SH-SY5Y (cell line): Measurements from ENCODE around the gene GRIK2.

Experiments
- GATA2 ChIP-seq: IDR thresholded peaks from 2 replicates; pipeline ENCODE4 v1.6.1; 2011; ENCODE audit warnings: mild to moderate bottlenecking, low read depth, low read length
- GATA3 ChIP-seq: IDR thresholded peaks from 2 replicates; pipeline ENCODE4 v1.6.1; 2011; ENCODE audit warnings: low read depth, mild to moderate bottlenecking, low read length, moderate library complexity

GRIK2 gene

DNA sequence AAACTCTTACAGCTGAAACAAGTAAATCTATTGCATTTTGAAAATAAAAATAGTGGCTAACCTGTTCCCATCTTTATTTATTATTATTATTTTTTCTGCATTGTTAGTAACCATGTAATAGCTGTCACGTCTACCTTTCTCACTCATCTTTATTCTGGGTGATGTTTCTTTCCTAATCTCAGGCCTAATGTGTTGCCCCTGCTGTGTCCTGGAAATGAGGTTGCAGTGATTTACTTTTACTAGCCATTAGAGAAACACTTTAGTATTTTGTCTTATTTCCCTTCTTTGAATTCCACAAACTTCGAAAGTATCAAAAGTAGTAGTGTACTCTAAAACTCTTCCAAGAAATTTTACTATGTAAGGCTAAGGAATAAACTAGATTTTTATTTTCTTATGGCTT is 546.9 kb downstream of the GRIK2 start:
- TF ChIP-seq GATA3, result no peak
- no peak for TF ChIP-seq GATA2

GRCh38 chr6:101956961-101957360 is 563.5 kb downstream of the GRIK2 start:
- no peak for TF ChIP-seq GATA2
- no peak for TF ChIP-seq GATA3

GRCh38 chr6:101961357-101961756 is 567.8 kb downstream of the GRIK2 start:
- TF ChIP-seq GATA3 (no peak), GATA2 (no peak)

GRCh38 chr6:101980924-101981323 is 587.4 kb downstream of the GRIK2 start:
- no peak for TF ChIP-seq GATA3
- no peak for TF ChIP-seq GATA2

DNA sequence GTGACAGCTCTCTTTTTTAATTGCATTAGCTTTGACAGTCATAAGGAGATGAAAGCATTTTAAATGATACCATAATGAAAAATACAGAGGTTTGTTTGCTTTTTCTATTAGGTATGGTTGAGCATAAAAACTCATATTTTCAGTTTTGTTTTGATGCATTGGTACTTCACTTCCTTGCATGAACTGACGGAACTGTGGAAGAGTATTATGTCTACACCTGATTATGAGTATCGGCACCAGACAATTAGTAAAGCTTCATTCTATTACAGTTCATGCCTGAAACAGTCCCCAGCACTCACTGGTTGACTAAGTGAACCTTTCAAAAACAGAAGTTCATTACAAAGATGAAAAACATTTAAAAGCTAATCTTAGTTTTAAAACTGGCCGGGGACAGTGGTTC is 593.0 kb downstream of the GRIK2 start:
- no peak for TF ChIP-seq GATA2
- no peak for TF ChIP-seq GATA3

- TF ChIP-seq GATA2 (no peak), GATA3 (no peak)
Observed at GRCh38 chr6:101992286-101992685, 598.8 kb downstream of the GRIK2 start.

DNA sequence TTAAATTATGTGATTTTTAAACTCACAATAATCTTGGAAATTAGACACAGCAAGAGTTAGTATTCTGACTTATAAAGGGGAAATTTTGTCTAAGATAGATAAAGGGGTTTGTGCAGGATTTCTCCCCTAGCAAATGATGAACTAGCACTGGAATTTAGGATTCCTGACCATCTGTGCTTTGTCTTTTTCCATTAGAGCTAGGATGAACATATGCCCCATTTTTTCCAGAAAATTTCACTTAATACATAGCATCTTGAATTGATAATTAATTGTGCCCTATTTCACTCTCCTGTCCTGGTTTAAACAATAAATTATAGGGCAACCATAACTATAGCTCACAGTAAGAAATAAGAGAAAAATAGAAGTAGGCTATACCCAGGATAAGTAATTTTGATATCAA is 601.0 kb downstream of the GRIK2 start:
- TF ChIP-seq GATA3 (no peak), GATA2 (no peak)

DNA sequence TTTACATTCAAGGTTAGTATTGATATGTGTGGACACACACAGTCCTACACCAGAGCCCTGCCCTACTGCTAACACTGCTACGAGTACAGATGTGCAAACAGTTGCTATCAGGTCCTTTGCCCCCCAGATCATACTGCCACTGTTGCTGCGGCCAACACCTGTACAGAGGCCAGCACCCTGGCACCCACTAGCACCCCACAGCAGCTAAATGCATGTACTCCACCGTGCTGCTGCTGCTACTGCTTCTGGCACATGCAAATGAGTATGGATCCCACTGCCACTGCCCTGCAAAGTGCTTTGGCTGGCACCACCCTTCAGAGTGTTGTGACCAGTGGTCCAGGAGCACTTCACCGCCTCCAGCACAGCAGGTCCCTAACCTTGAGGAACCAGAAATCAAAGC is 621.9 kb downstream of the GRIK2 start:
- TF ChIP-seq GATA3 (no peak), GATA2 (no peak)

DNA sequence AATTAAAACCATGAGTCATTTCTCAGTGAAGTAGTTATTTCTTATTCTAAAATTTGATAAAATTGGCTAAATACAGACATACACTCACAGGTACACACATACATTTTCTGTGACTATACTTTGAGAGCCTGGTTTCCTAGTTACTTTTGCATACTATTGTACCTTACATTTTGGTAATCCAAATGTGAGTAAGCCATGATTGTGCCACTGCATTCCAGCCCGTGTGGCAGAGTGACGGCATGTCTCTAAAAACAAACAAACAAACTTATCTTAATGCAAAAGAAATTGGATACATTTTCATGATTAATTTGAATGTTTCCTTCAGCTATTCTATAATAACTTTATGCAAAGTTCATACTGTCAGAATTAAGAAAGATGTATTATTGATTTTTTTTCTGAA is 628.8 kb downstream of the GRIK2 start:
- TF ChIP-seq GATA2 (no peak), GATA3 (no peak)

- no peak for TF ChIP-seq GATA2
- no peak for TF ChIP-seq GATA3
Observed at GRCh38 chr6:102022803-102023202, 629.3 kb downstream of the GRIK2 start.

DNA sequence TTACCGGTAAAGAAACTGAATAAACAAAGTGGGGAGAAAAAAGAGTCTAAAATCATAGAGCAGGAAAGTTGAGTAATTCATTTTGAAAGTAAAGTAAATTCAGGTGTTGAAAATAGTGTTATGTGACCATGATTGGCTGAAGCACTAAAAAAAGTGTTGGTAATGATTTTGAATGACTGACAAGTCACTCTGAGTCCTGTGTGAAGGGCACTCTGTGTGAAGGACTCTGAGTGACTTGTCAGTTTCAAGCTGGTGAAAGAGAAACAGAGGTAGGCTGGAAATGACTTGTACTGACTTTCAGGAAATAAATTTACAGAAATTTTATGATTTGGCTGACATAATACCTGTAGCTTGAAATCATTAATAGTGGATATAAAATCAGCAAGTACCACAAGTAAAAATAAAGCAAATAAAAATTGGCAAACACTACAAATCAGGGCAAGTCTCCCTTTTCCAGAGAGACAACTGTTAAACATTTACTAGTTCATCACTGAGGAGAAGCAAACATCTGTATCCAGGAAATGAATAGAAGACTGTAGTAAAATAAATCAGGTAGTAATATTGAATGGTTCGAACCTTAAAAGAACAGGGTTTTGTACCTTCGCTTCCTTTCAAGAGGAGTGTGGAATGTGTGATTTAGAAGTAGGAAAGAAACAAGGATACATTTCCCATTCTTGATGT is 630.6 kb downstream of the GRIK2 start:
- TF ChIP-seq GATA2 (no peak), GATA3 (no peak)

DNA sequence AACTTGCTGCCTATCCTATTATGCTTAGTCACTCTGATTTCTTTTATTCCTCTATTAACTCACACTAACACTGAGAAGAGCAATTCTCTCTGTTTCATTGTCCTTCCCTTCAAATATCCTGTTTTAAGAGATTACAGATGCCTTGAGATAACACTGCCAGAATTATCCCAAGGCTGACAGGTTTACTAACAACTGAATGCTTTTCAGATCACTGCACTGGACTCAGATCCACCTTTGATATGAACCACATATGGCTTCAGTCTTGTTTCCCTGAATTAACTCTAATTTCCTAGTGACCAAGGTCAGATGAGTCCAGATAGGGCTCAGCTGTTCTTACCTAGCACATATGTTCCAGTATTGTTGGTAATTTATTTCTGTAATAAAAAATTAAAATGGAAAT is 633.1 kb downstream of the GRIK2 start:
- peak; percentile 94 for TF ChIP-seq GATA2
- peak; percentile 95 for TF ChIP-seq GATA3

DNA sequence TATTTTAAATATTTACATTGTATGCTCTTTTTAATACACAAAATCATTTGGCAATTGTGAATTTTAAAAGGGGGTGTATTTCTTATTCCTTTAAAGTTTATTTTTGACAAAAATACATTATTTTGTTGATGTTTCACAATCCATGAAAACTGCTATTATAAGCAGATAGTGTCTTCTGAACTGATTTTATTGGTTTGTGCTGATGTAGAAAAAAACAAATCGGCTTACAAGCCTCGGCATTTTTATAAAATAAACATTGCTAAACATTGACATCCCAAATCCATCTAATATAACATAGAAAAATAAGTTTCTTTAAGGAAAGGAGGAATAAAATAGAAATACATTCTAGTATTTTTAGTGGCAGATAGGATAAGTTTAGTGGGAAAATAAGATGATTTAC is 634.7 kb downstream of the GRIK2 start:
- TF ChIP-seq GATA2 (no peak), GATA3 (no peak)

DNA sequence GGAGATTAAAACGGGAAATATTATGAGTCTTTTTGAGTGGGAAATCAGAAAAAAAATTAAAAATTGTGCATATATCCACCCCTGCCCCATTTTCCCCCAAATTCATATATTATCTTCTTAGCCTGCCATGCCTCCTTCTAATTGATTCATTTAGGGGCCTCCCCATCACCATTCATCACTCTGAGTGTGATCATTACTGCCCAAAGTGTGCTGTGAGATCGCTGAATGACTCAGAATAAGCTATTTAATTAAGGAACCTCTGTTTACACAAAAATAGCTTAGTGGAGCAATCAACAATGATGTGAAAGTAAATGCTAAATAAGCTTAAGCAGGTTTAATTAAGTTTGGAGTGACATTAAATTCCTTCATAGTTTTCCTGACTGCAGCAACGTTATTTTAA is 645.5 kb downstream of the GRIK2 start:
- TF ChIP-seq GATA2 (no peak), GATA3 (no peak)

DNA sequence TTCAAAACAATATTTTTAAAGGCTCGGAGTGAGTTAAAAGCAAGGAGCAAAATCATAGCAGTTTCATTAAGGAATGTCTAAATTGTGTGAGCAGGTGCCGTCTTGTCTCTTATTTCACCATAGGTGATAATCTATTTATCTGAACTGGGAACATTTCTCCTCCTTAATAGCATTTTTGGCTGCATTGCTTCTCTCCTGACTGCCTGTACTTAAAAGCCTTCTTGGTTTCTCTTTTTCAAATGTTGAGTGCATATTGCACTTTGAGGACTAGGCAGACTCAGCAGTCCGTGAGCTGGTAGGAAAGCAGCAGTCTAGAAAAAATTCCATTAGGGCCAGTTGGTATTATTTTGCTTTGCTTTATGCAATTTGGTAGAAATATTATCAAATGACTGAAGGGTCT is 645.9 kb downstream of the GRIK2 start:
- TF ChIP-seq GATA3, result no peak
- no peak for TF ChIP-seq GATA2

GRCh38 chr6:102051001-102051400 is 657.5 kb downstream of the GRIK2 start:
- TF ChIP-seq GATA2 (no peak), GATA3 (no peak)

DNA sequence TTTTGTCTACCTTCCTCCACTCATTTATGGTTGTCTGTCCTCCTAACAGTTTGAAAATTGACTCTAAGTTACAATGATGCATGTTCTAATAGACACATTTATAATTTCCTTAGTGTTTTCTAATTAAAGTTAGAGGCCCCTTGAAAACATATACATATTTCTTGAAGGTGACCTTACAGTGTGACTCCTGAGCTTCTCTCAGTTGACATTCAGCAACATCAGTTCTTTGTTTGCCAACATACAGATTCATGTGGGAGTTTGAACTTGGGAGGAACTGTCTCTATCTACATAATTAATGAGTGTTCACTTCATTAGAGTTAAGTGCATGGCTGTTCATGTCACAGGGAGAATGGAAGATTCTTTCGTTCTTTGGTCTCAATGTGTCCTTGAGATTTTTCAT is 658.2 kb downstream of the GRIK2 start:
- TF ChIP-seq GATA3 (no peak), GATA2 (no peak)

DNA sequence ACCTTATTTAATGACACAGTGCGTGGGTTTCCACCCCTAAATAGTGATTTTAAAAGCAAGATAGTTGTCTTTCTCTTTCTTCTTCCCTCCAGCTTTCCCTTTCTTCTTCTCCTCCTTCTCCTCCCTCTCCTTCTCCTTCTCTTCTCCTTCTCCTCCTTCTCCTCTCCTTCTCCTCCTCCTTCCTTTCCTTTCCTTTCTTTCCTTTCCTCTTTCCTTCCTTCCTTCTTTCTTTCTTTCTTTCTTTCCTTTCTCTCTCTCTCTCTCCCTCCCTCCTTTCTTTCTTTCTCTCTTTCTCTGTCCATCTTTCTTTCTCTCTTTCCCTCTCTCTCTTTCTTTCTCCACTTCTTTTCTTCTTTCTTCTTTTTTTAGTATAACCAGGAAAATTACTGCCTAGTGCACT is 670.6 kb downstream of the GRIK2 start:
- no peak for TF ChIP-seq GATA3
- TF ChIP-seq GATA2, result no peak

DNA sequence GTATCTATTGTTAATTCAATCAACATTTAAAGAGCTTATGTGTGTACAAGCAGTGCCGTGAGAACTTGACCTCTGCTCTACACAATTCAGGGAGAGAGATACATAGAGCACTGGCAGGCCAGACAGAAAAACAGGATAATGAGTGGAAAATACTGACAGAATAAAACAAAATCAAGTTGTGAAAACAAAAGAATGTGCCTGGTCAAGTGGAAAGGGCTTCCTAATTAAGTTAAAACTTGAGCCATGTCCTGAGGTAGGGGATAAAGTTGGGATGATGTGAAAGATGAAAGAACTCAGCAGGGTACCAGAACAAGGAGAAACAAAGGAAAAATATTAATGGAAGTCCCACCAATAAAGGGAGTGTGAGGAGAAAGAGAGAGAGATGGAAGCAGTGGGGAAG is 672.8 kb downstream of the GRIK2 start:
- TF ChIP-seq GATA2 (no peak), GATA3 (no peak)
